Stimulated activated CD8-positive, alpha-beta memory T cell treated with anti-CD3 and anti-CD28 coated beads, Interleukin-4, amount 100 ng/mL, for 4 hours (primary cell): ENCODE measurements around the gene GAPVD1.
A peak's percentile ranks its signal among the peaks of the same experiment; 100 is the strongest.
"Not testable (repeated sequence)": the region's sequence is repeated elsewhere in the genome, so short reads cannot be mapped to it uniquely, and the experiment has no call there.

Experiments used
- DNase-seq, 2 donors: peaks; one replicate each; pipeline ENCODE4 v3.0.0-alpha.2; 2020; ENCODE audit warnings: low read depth in 2 of 2, low spot score in 1 of 2

The GAPVD1 gene

GRCh38 chr9:125261501-125262293 is at the start of gene GAPVD1:
GAPVD1 (plus strand) TSS chr9:125261826; CDS start chr9:125298922, 37,096 bp downstream.
- peak; percentile 61 to 75 for DNase-seq

- DNase-seq: no peak
Observed at GRCh38 chr9:125214186-125214585, 47.4 kb upstream of the GAPVD1 start.

GRCh38 chr9:125218621-125219020 is 43.0 kb upstream of the GAPVD1 start:
- DNase-seq: no peak

- not testable (repeated sequence) for DNase-seq
Observed at GRCh38 chr9:125224858-125225257, 36.8 kb upstream of the GAPVD1 start.

- DNase-seq: no peak
Observed at GRCh38 chr9:125227761-125228160, 33.9 kb upstream of the GAPVD1 start.

- no peak for DNase-seq
Observed at GRCh38 chr9:125233678-125234077, 27.9 kb upstream of the GAPVD1 start.

- DNase-seq: not testable (repeated sequence)
Observed at GRCh38 chr9:125234099-125234498, 27.5 kb upstream of the GAPVD1 start.

- no peak for DNase-seq
Observed at GRCh38 chr9:125235804-125236519, 25.7 kb upstream of the GAPVD1 start.

- DNase-seq: not testable (repeated sequence)
Observed at GRCh38 chr9:125236520-125237159, 25.0 kb upstream of the GAPVD1 start.

- DNase-seq: no peak
Observed at GRCh38 chr9:125238127-125238914, 23.3 kb upstream of the GAPVD1 start.

- no peak for DNase-seq
Observed at GRCh38 chr9:125238915-125239446, 22.6 kb upstream of the GAPVD1 start.

GRCh38 chr9:125239631-125240597 is 21.7 kb upstream of the GAPVD1 start:
- DNase-seq: no peak

- peak; percentile 9 to 10 for DNase-seq
Observed at GRCh38 chr9:125240649-125240999, 21.0 kb upstream of the GAPVD1 start.

- peak; percentile 100 for DNase-seq
Observed at GRCh38 chr9:125241000-125241862, 20.4 kb upstream of the GAPVD1 start, which contains the start of gene HSPA5. HSPA5 (minus strand) TSS chr9:125241343; CDS start chr9:125241126, 217 bp downstream.

- peak in 1 of 2 donors; percentile 9 for DNase-seq
Observed at GRCh38 chr9:125241863-125242739, 19.5 kb upstream of the GAPVD1 start.

- DNase-seq: no peak
Observed at GRCh38 chr9:125243792-125244260, 17.8 kb upstream of the GAPVD1 start.

GRCh38 chr9:125246261-125246667 is 15.4 kb upstream of the GAPVD1 start:
- DNase-seq: no peak
